IMR-90 (cell line): ENCODE results near the gene MAGI2. TPM values are rescaled to one million over a fixed set of nuclear protein-coding genes. Genes with fewer than 3 reads are reported as not detected.

Source experiments
- ATAC-seq: fragments of 200-7000 bp; cut with Tn5 transposase; 2 replicates; pipeline ENCODE4 v1.9.1; 2020; ENCODE audit warnings: low read depth, mild to moderate bottlenecking, moderate library complexity
- BruUV-seq: library from RNA; stranded (reverse); fragments of 400-500 nt; replicated peaks from 2 replicates; lab custom pipeline; 2021; lab: Mats Ljungman, UMichigan
- CTCF ChIA-PET: fragments of 300-600 bp; formaldehyde crosslinking; extraction: SDS; loops from one replicate; lab custom pipeline; 2021; ENCODE audit warnings: antibody characterized with exemption; lab: Yijun Ruan, JAX
- POLR2A ChIA-PET: fragments of 300-600 bp; sonication (Branson Sonifier 250); formaldehyde crosslinking; loops from one replicate; lab custom pipeline; 2022; ENCODE audit warnings: antibody characterized with exemption; ENCODE audit not compliant: unreplicated experiment; lab: Charles Lee
- DNase-seq: peaks from one replicate; pipeline ENCODE4 v3.0.0; 2013
- H2AFZ ChIP-seq: replicated peaks from 2 replicates; pipeline ENCODE3; 2013; ENCODE audit warnings: low read length, mild to moderate bottlenecking; ENCODE audit not compliant: poor library complexity
- H2AK5ac ChIP-seq: 2 replicates; pipeline ENCODE4 v1.6.1; 2013; ENCODE audit warnings: low read depth, low read length, inconsistent platforms
- H2AK9ac ChIP-seq: replicated peaks from 2 replicates; pipeline ENCODE3; 2013; ENCODE audit warnings: mild to moderate bottlenecking, low read depth, low read length, moderate library complexity; ENCODE audit not compliant: poor library complexity
- H2BK120ac ChIP-seq: 2 replicates; pipeline ENCODE4 v1.6.1; 2013; ENCODE audit warnings: low read depth, low read length, inconsistent platforms
- H2BK15ac ChIP-seq: 3 replicates; pipeline ENCODE4 v1.6.1; 2013; ENCODE audit warnings: low read depth, low read length, inconsistent platforms
- H2BK20ac ChIP-seq: 2 replicates; pipeline ENCODE4 v1.6.1; 2013; ENCODE audit warnings: low read depth, mild to moderate bottlenecking, inconsistent platforms, low read length, moderate library complexity
- H2BK5ac ChIP-seq: 2 replicates; pipeline ENCODE4 v1.6.1; 2013; ENCODE audit warnings: mild to moderate bottlenecking, low read depth, low read length, inconsistent platforms; ENCODE audit not compliant: poor library complexity, severe bottlenecking
- H3K14ac ChIP-seq: replicated peaks from 2 replicates; pipeline ENCODE4 v1.6.1; 2013; ENCODE audit warnings: low read depth, low read length, inconsistent platforms
- H3K18ac ChIP-seq: 2 replicates; pipeline ENCODE4 v1.6.1; 2013; ENCODE audit warnings: low read depth, low read length, control low read depth
- H3K23ac ChIP-seq: 2 replicates; pipeline ENCODE4 v1.6.1; 2013; ENCODE audit warnings: low read depth, low read length, inconsistent platforms
- H3K27ac ChIP-seq: 2 replicates; pipeline ENCODE4 v1.5.1; 2013; ENCODE audit warnings: mild to moderate bottlenecking, control low read depth, low read length; ENCODE audit not compliant: insufficient read depth
- H3K27me3 ChIP-seq: 2 replicates; pipeline ENCODE4 v1.6.1; 2013; ENCODE audit warnings: low read length; ENCODE audit not compliant: control insufficient read depth, insufficient read depth
- H3K36me3 ChIP-seq: 2 replicates; pipeline ENCODE4 v1.6.1; 2013; ENCODE audit warnings: low read length, mixed read lengths; ENCODE audit not compliant: control insufficient read depth, insufficient read depth
- H3K4ac ChIP-seq: 2 replicates; pipeline ENCODE4 v1.6.1; 2013; ENCODE audit warnings: low read depth, low read length, inconsistent platforms
- H3K4me1 ChIP-seq: 2 replicates; pipeline ENCODE4 v1.6.1; 2013; ENCODE audit warnings: low read length, mixed read lengths; ENCODE audit not compliant: control insufficient read depth, insufficient read depth
- H3K4me2 ChIP-seq: 2 replicates; pipeline ENCODE4 v1.6.1; 2013; ENCODE audit warnings: low read depth, mild to moderate bottlenecking, control low read depth, low read length, moderate library complexity
- H3K4me3 ChIP-seq: 2 replicates; pipeline ENCODE4 v1.5.1; 2013; ENCODE audit warnings: low read depth, mild to moderate bottlenecking, control low read depth, low read length, moderate library complexity; ENCODE audit not compliant: insufficient read depth
- H3K56ac ChIP-seq: 2 replicates; pipeline ENCODE4 v1.6.1; 2013; ENCODE audit warnings: low read length, inconsistent platforms; ENCODE audit not compliant: insufficient read depth; ENCODE audit errors: extremely low read depth
- H3K79me1 ChIP-seq, 2 experiments: 2 replicates each; pipeline ENCODE4 v1.6.1; 2013; ENCODE audit warnings: low read length in 2 of 2, inconsistent platforms in 1 of 2, low read depth in 1 of 2
- H3K9ac ChIP-seq: 2 replicates; pipeline ENCODE4 v1.6.1; 2013; ENCODE audit warnings: low read depth, low read length, control low read depth
- H3K9me1 ChIP-seq: 2 replicates; pipeline ENCODE4 v1.6.1; 2013; ENCODE audit warnings: low read length, inconsistent platforms; ENCODE audit not compliant: insufficient read depth
- H3K9me3 ChIP-seq: 2 replicates; pipeline ENCODE4 v1.6.1; 2013; ENCODE audit warnings: low read length; ENCODE audit not compliant: control insufficient read depth, insufficient read depth
- H4K20me1 ChIP-seq: 2 replicates; pipeline ENCODE4 v1.6.1; 2013; ENCODE audit warnings: low read length, inconsistent platforms; ENCODE audit not compliant: insufficient read depth
- H4K5ac ChIP-seq: 2 replicates; pipeline ENCODE4 v1.6.1; 2013; ENCODE audit warnings: mild to moderate bottlenecking, low read depth, low read length, control low read depth
- H4K8ac ChIP-seq, 2 experiments: 2 replicates each; pipeline ENCODE4 v1.6.1; 2013; ENCODE audit warnings: low read depth in 2 of 2, low read length in 2 of 2, control low read depth in 1 of 2, inconsistent platforms in 1 of 2
- H4K91ac ChIP-seq: 2 replicates; pipeline ENCODE4 v1.6.1; 2013; ENCODE audit warnings: low read depth, low read length, inconsistent platforms; ENCODE audit not compliant: insufficient read depth
- BHLHE40 ChIP-seq: fragments of 150-350 bp; IDR thresholded peaks from 2 replicates; pipeline ENCODE4 v1.6.1; 2016; ENCODE audit warnings: mild to moderate bottlenecking, low read depth, low read length
- CEBPB ChIP-seq: IDR thresholded peaks from 2 replicates; pipeline ENCODE4 v1.6.1; 2012; ENCODE audit warnings: low read depth, low read length, improper control_type of control experiment
- CHD1 ChIP-seq: IDR thresholded peaks from 2 replicates; pipeline ENCODE4 v1.6.1; 2012; ENCODE audit warnings: low read depth, low read length, improper control_type of control experiment
- MAFK ChIP-seq: IDR thresholded peaks from 2 replicates; pipeline ENCODE4 v1.6.1; 2012; ENCODE audit warnings: low read depth, low read length, improper control_type of control experiment
- MXI1 ChIP-seq: IDR thresholded peaks from 2 replicates; pipeline ENCODE4 v1.6.1; 2012; ENCODE audit warnings: low read depth, mild to moderate bottlenecking, low read length, moderate library complexity, borderline replicate concordance
- NFE2L2 ChIP-seq: fragments of 150-350 bp; IDR thresholded peaks from 2 replicates; pipeline ENCODE4 v1.6.1; 2016; ENCODE audit warnings: low read depth, mild to moderate bottlenecking, low read length
- POLR2A ChIP-seq: IDR thresholded peaks from 2 replicates; pipeline ENCODE4 v1.6.1; 2012; ENCODE audit warnings: mild to moderate bottlenecking, low read depth, low read length
- RAD21 ChIP-seq: IDR thresholded peaks from 2 replicates; pipeline ENCODE4 v1.6.1; 2012; ENCODE audit warnings: low read length, improper control_type of control experiment
- RFX5 ChIP-seq: IDR thresholded peaks from 2 replicates; pipeline ENCODE4 v1.8.0; 2012; ENCODE audit warnings: low read depth, mild to moderate bottlenecking, low read length, moderate library complexity
- SMC3 ChIP-seq: fragments of 150-350 bp; IDR thresholded peaks from 2 replicates; pipeline ENCODE4 v1.6.1; 2016; ENCODE audit warnings: low read depth, mild to moderate bottlenecking, antibody characterized with exemption, low read length, moderate library complexity
- WGBS, 2 experiments: methylation state at CpG; one replicate each; pipeline versions ENCODE4 v1.1.5 to v1.1.7; 2013; ENCODE audit warnings: missing lambda C conversion rate in 2 of 2; ENCODE audit not compliant: insufficient read length in 1 of 2; ENCODE audit errors: extremely low coverage in 2 of 2; 5-methylcytosine and 5-hydroxymethylcytosine counted together
- dilution Hi-C: fragments of 300-500 bp; cut with HindIII; formaldehyde crosslinking; loops from one replicate; pipeline ENCODE4 v1.14.3; 2018; ENCODE audit warnings: low sequenced_read_pairs; ENCODE audit not compliant: unreplicated experiment
- in situ Hi-C: fragments of 300-500 bp; cut with MboI; formaldehyde crosslinking; loops from 3 replicates; pipeline ENCODE4 v1.14.3; 2019; ENCODE audit warnings: low sequenced_read_pairs, inconsistent platforms, mixed read lengths
- intact Hi-C: fragments of 100-400 bp; cut with micrococcal nuclease; formaldehyde crosslinking; loops from 2 replicates; pipeline ENCODE4 v1.10.0; 2022
- polyA plus RNA-seq, 3 experiments: library from polyadenylated mRNA; depleted of rRNA; stranded (reverse); fragments of >200 nt; gene quantifications; 2 replicates each; pipeline ENCODE4 v1.2.3, GENCODE V29; 2012; ENCODE audit warnings: low replicate concordance in 1 of 3
- total RNA-seq: library from RNA; depleted of rRNA; stranded (reverse); fragments of >200 nt; gene quantifications from 2 replicates; pipeline ENCODE4 v1.2.3, GENCODE V29; 2012
- TF ChIP-seq, protein P1 (sequence below): fragments of 150-350 bp; IDR thresholded peaks from 2 replicates; pipeline ENCODE4 v1.6.1; 2016; ENCODE audit warnings: low read depth, mild to moderate bottlenecking, low read length, moderate library complexity, borderline replicate concordance
- TF ChIP-seq, protein P2 (sequence below): fragments of 150-350 bp; IDR thresholded peaks from 2 replicates; pipeline ENCODE4 v1.6.1; 2017; ENCODE audit warnings: mild to moderate bottlenecking, antibody characterized with exemption, low read length, low read depth
- TF ChIP-seq, protein P3 (sequence below): conservative IDR thresholded peaks from 2 replicates; pipeline ENCODE4 v1.5.1; 2012; ENCODE audit warnings: mild to moderate bottlenecking, low read depth, low read length, improper control_type of control experiment

Gene MAGI2
- total and polyA plus RNA-seq, 2 of the 4 experiments (the other 2 are of a cell fraction), result 2.5 to 17.9 TPM

DNA sequence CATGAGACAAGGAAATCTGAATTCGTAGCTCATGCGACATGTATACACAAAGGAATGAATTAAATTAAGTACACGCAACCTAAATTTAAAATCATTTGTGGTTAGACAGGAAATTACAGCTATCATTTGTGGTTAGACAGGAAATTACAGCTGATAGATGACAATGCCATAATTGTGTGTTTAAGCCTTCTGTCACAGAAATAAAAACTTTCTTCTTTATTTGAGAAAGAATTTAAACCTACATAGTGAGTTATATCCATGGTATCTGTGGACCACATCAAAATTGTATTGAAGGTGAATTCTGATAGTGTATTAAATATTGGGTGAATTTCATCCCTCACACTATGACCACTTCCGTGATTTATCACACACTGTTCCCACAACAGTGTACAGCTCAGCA lies 362.9 kb downstream of the MAGI2 start:
- H3K27me3 ChIP-seq, result no peaks in the 10 kb centered on the region
- peak overlapping the region; percentile 83; the same call in 1 of the 2 replicates for H3K18ac ChIP-seq
- ChIA-PET POLR2A (interaction anchor here (0.7 kb wide), 1 partner anchor 24 kb away, joined by 4 read pairs; no protein-coding TSS in a partner anchor), CTCF (interaction anchor here (0.6 kb wide), 1 partner anchor 12 kb away, joined by 4 read pairs; no protein-coding TSS in a partner anchor)
- 0 out of 2 replicates have a peak, but pooled peaks cover 4% of the 10 kb centered on the region for H3K9me3 ChIP-seq
- H2AFZ ChIP-seq, result no peak overlapping the region
- no peak overlapping the region for H3K27ac ChIP-seq
- in situ Hi-C loops (no loop called here), dilution Hi-C loops (no loop called here), intact Hi-C loops (no loop called here)
- H3K4me1 ChIP-seq, result no peaks in the 10 kb centered on the region; the same call in 1 of the 2 replicates
- H2AK9ac ChIP-seq, result no peak overlapping the region
- no peak overlapping the region; the same call in 1 of the 2 replicates for H3K4ac ChIP-seq
- no peaks in the 10 kb centered on the region for H3K9me1 ChIP-seq
- H4K20me1 ChIP-seq, result no peaks in the 10 kb centered on the region; the same call in 1 of the 2 replicates
- H2BK20ac ChIP-seq, result peak overlapping the region; percentile 67; the same call in 1 of the 2 replicates
- no CpG with 5 or more reads among the region's 4 CpGs for WGBS, 2 experiments
- no TSS peak for BruUV-seq
- no peak overlapping the region for H2BK15ac ChIP-seq
- 0 out of 2 replicates have a peak overlapping the region, but pooled peaks have one; percentile 60 for H3K23ac ChIP-seq
- H3K9ac ChIP-seq, result no peak overlapping the region
- TF ChIP-seq, protein P1, sequence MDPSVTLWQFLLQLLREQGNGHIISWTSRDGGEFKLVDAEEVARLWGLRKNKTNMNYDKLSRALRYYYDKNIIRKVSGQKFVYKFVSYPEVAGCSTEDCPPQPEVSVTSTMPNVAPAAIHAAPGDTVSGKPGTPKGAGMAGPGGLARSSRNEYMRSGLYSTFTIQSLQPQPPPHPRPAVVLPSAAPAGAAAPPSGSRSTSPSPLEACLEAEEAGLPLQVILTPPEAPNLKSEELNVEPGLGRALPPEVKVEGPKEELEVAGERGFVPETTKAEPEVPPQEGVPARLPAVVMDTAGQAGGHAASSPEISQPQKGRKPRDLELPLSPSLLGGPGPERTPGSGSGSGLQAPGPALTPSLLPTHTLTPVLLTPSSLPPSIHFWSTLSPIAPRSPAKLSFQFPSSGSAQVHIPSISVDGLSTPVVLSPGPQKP, result no peak
- TF ChIP-seq MAFK (no peak), BHLHE40 (no peak), RAD21 (no peak), CEBPB (no peak), SMC3 (no peak), CHD1 (no peak), POLR2A (no peak), NFE2L2 (no peak), MXI1 (no peak), RFX5 (no peak)
- TF ChIP-seq, protein P2, sequence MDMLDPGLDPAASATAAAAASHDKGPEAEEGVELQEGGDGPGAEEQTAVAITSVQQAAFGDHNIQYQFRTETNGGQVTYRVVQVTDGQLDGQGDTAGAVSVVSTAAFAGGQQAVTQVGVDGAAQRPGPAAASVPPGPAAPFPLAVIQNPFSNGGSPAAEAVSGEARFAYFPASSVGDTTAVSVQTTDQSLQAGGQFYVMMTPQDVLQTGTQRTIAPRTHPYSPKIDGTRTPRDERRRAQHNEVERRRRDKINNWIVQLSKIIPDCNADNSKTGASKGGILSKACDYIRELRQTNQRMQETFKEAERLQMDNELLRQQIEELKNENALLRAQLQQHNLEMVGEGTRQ, result no peak
- TF ChIP-seq, protein P3, sequence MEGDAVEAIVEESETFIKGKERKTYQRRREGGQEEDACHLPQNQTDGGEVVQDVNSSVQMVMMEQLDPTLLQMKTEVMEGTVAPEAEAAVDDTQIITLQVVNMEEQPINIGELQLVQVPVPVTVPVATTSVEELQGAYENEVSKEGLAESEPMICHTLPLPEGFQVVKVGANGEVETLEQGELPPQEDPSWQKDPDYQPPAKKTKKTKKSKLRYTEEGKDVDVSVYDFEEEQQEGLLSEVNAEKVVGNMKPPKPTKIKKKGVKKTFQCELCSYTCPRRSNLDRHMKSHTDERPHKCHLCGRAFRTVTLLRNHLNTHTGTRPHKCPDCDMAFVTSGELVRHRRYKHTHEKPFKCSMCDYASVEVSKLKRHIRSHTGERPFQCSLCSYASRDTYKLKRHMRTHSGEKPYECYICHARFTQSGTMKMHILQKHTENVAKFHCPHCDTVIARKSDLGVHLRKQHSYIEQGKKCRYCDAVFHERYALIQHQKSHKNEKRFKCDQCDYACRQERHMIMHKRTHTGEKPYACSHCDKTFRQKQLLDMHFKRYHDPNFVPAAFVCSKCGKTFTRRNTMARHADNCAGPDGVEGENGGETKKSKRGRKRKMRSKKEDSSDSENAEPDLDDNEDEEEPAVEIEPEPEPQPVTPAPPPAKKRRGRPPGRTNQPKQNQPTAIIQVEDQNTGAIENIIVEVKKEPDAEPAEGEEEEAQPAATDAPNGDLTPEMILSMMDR, result no peak
- no peak overlapping the region for H4K5ac ChIP-seq
- ATAC-seq (peak; percentile 49), DNase-seq (peak; percentile 55)
- no peak overlapping the region; a peak in 1 of 4 replicates for H4K8ac ChIP-seq
- H3K56ac ChIP-seq, result no peak overlapping the region
- no peaks in the 10 kb centered on the region for H3K36me3 ChIP-seq
- H2BK5ac ChIP-seq, result peak overlapping the region; percentile 26
- no peak overlapping the region for H3K4me3 ChIP-seq
- H3K14ac ChIP-seq, result no peak overlapping the region
- H2BK120ac ChIP-seq, result no peak overlapping the region
- H3K4me2 ChIP-seq, result peak overlapping the region; percentile 58; the same call in 1 of the 2 replicates
- no peak overlapping the region for H4K91ac ChIP-seq
- peaks cover 3 to 16% of the 10 kb centered on the region in 2 experiments; a peak in 3 of 4 replicates for H3K79me1 ChIP-seq
- H2AK5ac ChIP-seq, result no peak overlapping the region
